Suprapubic skin (tissue), 4 donors: ENCODE results near the gene MTREX. TPM values are rescaled to one million over a fixed set of nuclear protein-coding genes. Genes with fewer than 3 reads are reported as not detected.

ENCODE experiments used
- DNase-seq, 2 donors: peaks; one replicate each; pipeline ENCODE4 v3.0.0-alpha.2; 2019; ENCODE audit warnings: low spot score in 2 of 2
- H3K27ac ChIP-seq: fragments of 200-600 bp; sonication (generic); one replicate; pipeline ENCODE4 v1.5.1; 2019
- H3K27me3 ChIP-seq: fragments of 200-600 bp; sonication (generic); one replicate; pipeline ENCODE4 v1.5.1; 2019
- H3K36me3 ChIP-seq: fragments of 200-600 bp; sonication (generic); one replicate; pipeline ENCODE4 v1.5.1; 2019
- H3K4me1 ChIP-seq: fragments of 200-600 bp; sonication (generic); one replicate; pipeline ENCODE4 v1.5.1; 2019
- H3K4me3 ChIP-seq: fragments of 200-600 bp; sonication (generic); one replicate; pipeline ENCODE4 v1.5.1; 2019; ENCODE audit warnings: mild to moderate bottlenecking
- H3K9me3 ChIP-seq: fragments of 200-600 bp; sonication (generic); one replicate; pipeline ENCODE4 v1.5.1; 2019
- CTCF ChIP-seq, 2 donors: fragments of 200-600 bp in 1 of 2; fragments of 450-650 bp in 1 of 2; sonication (generic) in 1 of 2; IDR thresholded peaks; one replicate each; pipeline ENCODE4 v1.5.1; 2016 to 2019; ENCODE audit warnings: antibody characterized with exemption in 2 of 2, mild to moderate bottlenecking in 1 of 2, moderate library complexity in 1 of 2
- EP300 ChIP-seq: sonication (generic); formaldehyde crosslinking; IDR thresholded peaks from one replicate; pipeline ENCODE4 v1.6.1; 2017; ENCODE audit warnings: antibody characterized with exemption
- POLR2A ChIP-seq, 2 donors: fragments of 450-650 bp; IDR thresholded peaks; one replicate each; pipeline ENCODE4 v1.6.1; 2017; ENCODE audit warnings: antibody characterized with exemption in 2 of 2, mild to moderate bottlenecking in 2 of 2, moderate library complexity in 2 of 2
- POLR2AphosphoS5 ChIP-seq, 3 donors: sonication (generic); formaldehyde crosslinking; IDR thresholded peaks; one replicate each; pipeline ENCODE4 v1.6.1; 2017; ENCODE audit warnings: antibody characterized with exemption in 3 of 3
- WGBS: methylation state at CpG from one replicate; pipeline ENCODE4 v1.1.5; 2018; 5-methylcytosine and 5-hydroxymethylcytosine counted together
- total RNA-seq, 4 donors: library from RNA; depleted of rRNA; stranded (reverse); fragments of >200 nt; gene quantifications; one replicate each; pipeline ENCODE4 v1.1.0, GENCODE V29; 2016

Gene MTREX
- total RNA-seq, 4 donors from 2014 or later = 50.0 to 131 (median 70.8) TPM

GRCh38 chr5:55324006-55324405 is 16.2 kb downstream of the MTREX start:
- no peak for DNase-seq
- no peaks in the 10 kb centered on the region for H3K9me3 ChIP-seq
- peaks cover 22% of the 10 kb centered on the region for H3K36me3 ChIP-seq
- no peak overlapping the region for H3K4me3 ChIP-seq
- H3K27ac ChIP-seq = no peak overlapping the region
- peaks cover 10% of the 10 kb centered on the region for H3K4me1 ChIP-seq
- no peaks in the 10 kb centered on the region for H3K27me3 ChIP-seq
- no peak for TF ChIP-seq POLR2AphosphoS5 (IDR thresholded peaks at IDR 0.05)

- Histone ChIP-seq H3K27ac (no peak overlapping the region), H3K27me3 (no peaks in the 10 kb centered on the region), H3K4me1 (peaks cover 7% of the 10 kb centered on the region), H3K4me3 (no peak overlapping the region), H3K9me3 (no peaks in the 10 kb centered on the region), H3K36me3 (peaks cover 28% of the 10 kb centered on the region)
- DNase-seq = no peak
- TF ChIP-seq POLR2AphosphoS5 (IDR thresholded peaks at IDR 0.05) = no peak
- peak; percentile 30 to 41 for TF ChIP-seq CTCF (IDR thresholded peaks at IDR 0.05)
- 100% methylated on average over 1 of the region's 1 CpG for WGBS
Observed at GRCh38 chr5:55324815-55325418, 17.1 kb downstream of the MTREX start.

GRCh38 chr5:55325621-55326020 is 17.8 kb downstream of the MTREX start:
- Histone ChIP-seq H3K4me3 (no peak overlapping the region), H3K36me3 (peaks cover 32% of the 10 kb centered on the region), H3K27ac (no peak overlapping the region), H3K4me1 (peaks cover 3% of the 10 kb centered on the region), H3K27me3 (no peaks in the 10 kb centered on the region), H3K9me3 (no peaks in the 10 kb centered on the region)
- TF ChIP-seq EP300 (no peak), POLR2AphosphoS5 (IDR thresholded peaks at IDR 0.05) (no peak), CTCF (IDR thresholded peaks at IDR 0.05) (no peak), POLR2A (IDR thresholded peaks at IDR 0.05) (no peak)
- DNase-seq = no peak
- WGBS = 96% methylated on average over 5 of the region's 5 CpGs

- Histone ChIP-seq H3K9me3 (no peaks in the 10 kb centered on the region), H3K4me3 (no peak overlapping the region), H3K27ac (no peak overlapping the region), H3K36me3 (peaks cover 43% of the 10 kb centered on the region), H3K4me1 (no peaks in the 10 kb centered on the region), H3K27me3 (no peaks in the 10 kb centered on the region)
- 51% methylated on average over 2 of the region's 2 CpGs for WGBS
- DNase-seq = no peak
- TF ChIP-seq CTCF (IDR thresholded peaks at IDR 0.05) = no peak
- TF ChIP-seq POLR2A (IDR thresholded peaks at IDR 0.05) = no peak
- no peak for TF ChIP-seq POLR2AphosphoS5 (IDR thresholded peaks at IDR 0.05)
- TF ChIP-seq EP300 = no peak
Observed at GRCh38 chr5:55327281-55327680, 19.5 kb downstream of the MTREX start.

- 78% methylated on average over 3 of the region's 3 CpGs for WGBS
- no peak for DNase-seq
- TF ChIP-seq EP300 = no peak
- TF ChIP-seq CTCF (IDR thresholded peaks at IDR 0.05) = no peak
- TF ChIP-seq POLR2A (IDR thresholded peaks at IDR 0.05) = no peak
- no peak for TF ChIP-seq POLR2AphosphoS5 (IDR thresholded peaks at IDR 0.05)
- Histone ChIP-seq H3K4me1 (no peaks in the 10 kb centered on the region), H3K27me3 (no peaks in the 10 kb centered on the region), H3K9me3 (no peaks in the 10 kb centered on the region), H3K36me3 (peaks cover 41% of the 10 kb centered on the region), H3K4me3 (no peak overlapping the region), H3K27ac (no peak overlapping the region)
Observed at GRCh38 chr5:55331321-55331720, 23.5 kb downstream of the MTREX start.

- H3K36me3 ChIP-seq = peaks cover 42% of the 10 kb centered on the region
- no peaks in the 10 kb centered on the region for H3K4me1 ChIP-seq
- WGBS = 86% methylated on average over 1 of the region's 1 CpG
- no peak overlapping the region for H3K4me3 ChIP-seq
- no peak overlapping the region for H3K27ac ChIP-seq
- H3K9me3 ChIP-seq = no peaks in the 10 kb centered on the region
- TF ChIP-seq POLR2A (IDR thresholded peaks at IDR 0.05) (no peak), CTCF (IDR thresholded peaks at IDR 0.05) (no peak), EP300 (no peak), POLR2AphosphoS5 (IDR thresholded peaks at IDR 0.05) (no peak)
- H3K27me3 ChIP-seq = no peaks in the 10 kb centered on the region
- no peak for DNase-seq
Observed at GRCh38 chr5:55333017-55333416, 25.2 kb downstream of the MTREX start.
